B cell (primary cell): ENCODE data around the gene BPIFB1.

Source experiments
- CTCF ChIP-seq: fragments of 200-600 bp; IDR thresholded peaks from one replicate; pipeline ENCODE4 v1.8.0; 2022; ENCODE audit warnings: antibody characterized with exemption, mild to moderate bottlenecking
- EZH2 ChIP-seq: IDR thresholded peaks from 2 replicates; pipeline ENCODE4 v1.6.1; 2012; ENCODE audit warnings: borderline replicate concordance, low read depth, mild to moderate bottlenecking, moderate library complexity, low read length; ENCODE audit not compliant: insufficient read depth, poor library complexity, severe bottlenecking

GRCh38 chr20:33279261-33279910 is 3.6 kb upstream of the BPIFB1 start:
- TF ChIP-seq CTCF (no peak), EZH2 (no peak)
